Hepatocyte (in vitro differentiated cells): ENCODE measurements around the gene CCDC138. TPM values are rescaled to one million over a fixed set of nuclear protein-coding genes. Genes with fewer than 3 reads are reported as not detected.

ENCODE experiments used
- DNase-seq: peaks from one replicate; pipeline ENCODE4 v3.0.0-alpha.2; 2016; ENCODE audit warnings: low spot score
- H2AFZ ChIP-seq: fragments of 200-600 bp; sonication (generic); 2 replicates; pipeline ENCODE4 v1.6.0; 2016; ENCODE audit warnings: antibody characterized with exemption, mild to moderate bottlenecking
- H3K27ac ChIP-seq: fragments of 200-600 bp; sonication (generic); 2 replicates; pipeline ENCODE4 v1.5.1; 2016; ENCODE audit warnings: mild to moderate bottlenecking
- H3K27me3 ChIP-seq: fragments of 200-600 bp; sonication (generic); 2 replicates; pipeline ENCODE4 v1.6.1; 2016
- H3K36me3 ChIP-seq: fragments of 200-600 bp; sonication (generic); replicated peaks from 2 replicates; pipeline ENCODE4 v1.5.1; 2016; ENCODE audit warnings: low read depth; ENCODE audit not compliant: insufficient read depth
- H3K4me1 ChIP-seq: fragments of 200-600 bp; sonication (generic); 2 replicates; pipeline ENCODE4 v1.5.1; 2016; ENCODE audit warnings: mild to moderate bottlenecking, moderate library complexity; ENCODE audit not compliant: insufficient read depth
- H3K4me2 ChIP-seq: fragments of 200-600 bp; sonication (generic); 2 replicates; pipeline ENCODE4 v1.6.0; 2016
- H3K4me3 ChIP-seq: fragments of 200-600 bp; sonication (generic); 2 replicates; pipeline ENCODE4 v1.5.1; 2016; ENCODE audit warnings: mild to moderate bottlenecking
- H3K79me2 ChIP-seq: fragments of 200-600 bp; sonication (generic); 2 replicates; pipeline ENCODE4 v1.6.0; 2017; ENCODE audit warnings: mild to moderate bottlenecking
- H3K9me2 ChIP-seq: fragments of 200-600 bp; sonication (generic); replicated peaks from 2 replicates; pipeline ENCODE4 v1.6.0; 2017; ENCODE audit warnings: mild to moderate bottlenecking; ENCODE audit not compliant: insufficient read depth
- H3K9me3 ChIP-seq: fragments of 200-600 bp; sonication (generic); 2 replicates; pipeline ENCODE4 v1.5.1; 2016; ENCODE audit warnings: low read depth, mild to moderate bottlenecking
- H4K20me1 ChIP-seq: fragments of 200-600 bp; sonication (generic); 2 replicates; pipeline ENCODE4 v1.6.0; 2016; ENCODE audit warnings: mild to moderate bottlenecking; ENCODE audit not compliant: insufficient read depth, poor library complexity, severe bottlenecking
- CTCF ChIP-seq: fragments of 200-600 bp; sonication (generic); IDR thresholded peaks from 2 replicates; pipeline ENCODE4 v1.5.1; 2016; ENCODE audit warnings: antibody characterized with exemption, mild to moderate bottlenecking; ENCODE audit not compliant: poor library complexity
- EZH2 ChIP-seq: fragments of 200-600 bp; sonication (generic); IDR thresholded peaks from 2 replicates; pipeline ENCODE4 v1.6.1; 2016; ENCODE audit warnings: antibody characterized with exemption, mild to moderate bottlenecking, borderline replicate concordance
- EZH2phosphoT487 ChIP-seq: fragments of 200-600 bp; sonication (generic); IDR thresholded peaks from one replicate; pipeline ENCODE4 v1.6.1; 2018; ENCODE audit warnings: antibody characterized with exemption, mild to moderate bottlenecking, low read depth, moderate library complexity; ENCODE audit not compliant: unreplicated experiment, severe bottlenecking
- WGBS: methylation state at CpG from one replicate; pipeline ENCODE4 v1.1.6; 2016; ENCODE audit warnings: low lambda C conversion rate; ENCODE audit errors: missing lambda C conversion rate; 5-methylcytosine and 5-hydroxymethylcytosine counted together
- polyA plus RNA-seq: library from polyadenylated mRNA; unstranded; fragments of >200 nt; fragmentation: Nextera tagmentation; extraction: Ambion mirVana; gene quantifications from 2 replicates; pipeline ENCODE4 v1.2.1, GENCODE V29; 2016
- total RNA-seq: library from RNA; depleted of rRNA; stranded (reverse); fragments of >200 nt; gene quantifications from 2 replicates; pipeline ENCODE4 v1.2.3, GENCODE V29; 2014

The CCDC138 gene
- total and polyA plus RNA-seq, 2 experiments from 2014 or later: 2.7 to 6.6 TPM

GRCh38 chr2:108894766-108895165 is 108.2 kb downstream of the CCDC138 start:
- H3K4me2 ChIP-seq: no peak overlapping the region
- H3K36me3 ChIP-seq: no peaks in the 10 kb centered on the region
- no peaks in the 10 kb centered on the region for H4K20me1 ChIP-seq
- H3K27ac ChIP-seq: no peak overlapping the region
- H3K27me3 ChIP-seq: no peaks in the 10 kb centered on the region
- no peak overlapping the region for H2AFZ ChIP-seq
- WGBS: 86% methylated on average over 3 of the region's 3 CpGs
- peaks cover 2% of the 10 kb centered on the region for H3K9me3 ChIP-seq
- H3K9me2 ChIP-seq: no peaks in the 10 kb centered on the region
- no peaks in the 10 kb centered on the region for H3K4me1 ChIP-seq
- TF ChIP-seq EZH2phosphoT487 (no peak), CTCF (no peak), EZH2 (no peak)
- H3K79me2 ChIP-seq: no peaks in the 10 kb centered on the region
- H3K4me3 ChIP-seq: no peak overlapping the region
- DNase-seq: no peak

GRCh38 chr2:108895188-108895587 is 108.6 kb downstream of the CCDC138 start:
- Histone ChIP-seq H3K79me2 (no peaks in the 10 kb centered on the region), H3K4me1 (no peaks in the 10 kb centered on the region), H3K9me3 (no peaks in the 10 kb centered on the region), H3K4me3 (no peak overlapping the region), H3K27ac (no peak overlapping the region), H2AFZ (no peak overlapping the region), H3K9me2 (no peaks in the 10 kb centered on the region), H3K27me3 (no peaks in the 10 kb centered on the region), H4K20me1 (no peaks in the 10 kb centered on the region), H3K4me2 (no peak overlapping the region), H3K36me3 (no peaks in the 10 kb centered on the region)
- 90% methylated on average over 2 of the region's 2 CpGs for WGBS
- TF ChIP-seq EZH2 (no peak), EZH2phosphoT487 (no peak), CTCF (no peak)
- DNase-seq: no peak

GRCh38 chr2:108896741-108897140 is 110.2 kb downstream of the CCDC138 start:
- H3K79me2 ChIP-seq: no peaks in the 10 kb centered on the region
- no peak overlapping the region for H2AFZ ChIP-seq
- H4K20me1 ChIP-seq: no peaks in the 10 kb centered on the region
- H3K9me2 ChIP-seq: no peaks in the 10 kb centered on the region
- no peaks in the 10 kb centered on the region for H3K27me3 ChIP-seq
- no peak overlapping the region for H3K4me3 ChIP-seq
- no peak for DNase-seq
- TF ChIP-seq EZH2phosphoT487 (no peak), EZH2 (no peak), CTCF (no peak)
- no peak overlapping the region for H3K27ac ChIP-seq
- H3K9me3 ChIP-seq: no peaks in the 10 kb centered on the region
- H3K4me2 ChIP-seq: no peak overlapping the region
- H3K36me3 ChIP-seq: no peaks in the 10 kb centered on the region
- H3K4me1 ChIP-seq: no peaks in the 10 kb centered on the region
- WGBS: 96% methylated on average over 13 of the region's 13 CpGs
